Neutrophil (primary cell): Measurements from ENCODE around the gene LSP1.

Experiments used
- H3K27ac ChIP-seq: fragments of 200-600 bp; sonication (generic); 2 replicates; pipeline ENCODE4 v1.5.1; 2016; ENCODE audit warnings: mild to moderate bottlenecking, moderate library complexity
- H3K27me3 ChIP-seq: fragments of 200-600 bp; sonication (generic); 2 replicates; pipeline ENCODE4 v1.6.0; 2016; ENCODE audit warnings: mild to moderate bottlenecking
- H3K36me3 ChIP-seq: fragments of 200-600 bp; sonication (generic); 2 replicates; pipeline ENCODE4 v1.5.1; 2017
- H3K4me1 ChIP-seq, 2 experiments: fragments of 200-600 bp in 1 of 2; sonication (generic) in 1 of 2; 1 replicate in 1 of 2; 2 replicates in 1 of 2; pipeline versions ENCODE4 v1.5.1 to v1.6.1; 2013 to 2016; ENCODE audit warnings: low read depth in 1 of 2, low read length in 1 of 2, mild to moderate bottlenecking in 1 of 2, moderate library complexity in 1 of 2; ENCODE audit not compliant: control insufficient read depth in 1 of 2, insufficient read depth in 1 of 2
- H3K4me3 ChIP-seq, 2 experiments: fragments of 200-600 bp in 1 of 2; sonication (generic) in 1 of 2; 1 replicate in 1 of 2; 2 replicates in 1 of 2; pipeline ENCODE4 v1.5.1; 2013 to 2016; ENCODE audit warnings: low read depth in 1 of 2, low read length in 1 of 2, mild to moderate bottlenecking in 1 of 2, moderate library complexity in 1 of 2
- H3K9me3 ChIP-seq: fragments of 200-600 bp; sonication (generic); 2 replicates; pipeline ENCODE4 v1.5.1; 2016
- CTCF ChIP-seq: fragments of 200-600 bp; sonication (generic); IDR thresholded peaks from 2 replicates; pipeline ENCODE4 v1.5.1; 2016; ENCODE audit warnings: antibody characterized with exemption

The LSP1 gene

GRCh38 chr11:1892116-1892515 is 39.2 kb downstream of the LSP1 start:
- Histone ChIP-seq H3K4me3 (no peak overlapping the region), H3K4me1 (peaks cover 28 to 52% of the 10 kb centered on the region in 2 experiments), H3K27me3 (peaks cover 28% of the 10 kb centered on the region), H3K9me3 (no peaks in the 10 kb centered on the region), H3K27ac (peak overlapping the region; percentile 68), H3K36me3 (peaks cover 54% of the 10 kb centered on the region)
- no peak for TF ChIP-seq CTCF

GRCh38 chr11:1892558-1892957 is 39.7 kb downstream of the LSP1 start:
- TF ChIP-seq CTCF = no peak
- Histone ChIP-seq H3K9me3 (no peaks in the 10 kb centered on the region), H3K4me3 (no peak overlapping the region), H3K27ac (peak overlapping the region; percentile 68), H3K36me3 (peaks cover 49% of the 10 kb centered on the region), H3K27me3 (peaks cover 24% of the 10 kb centered on the region), H3K4me1 (peaks cover 30 to 52% of the 10 kb centered on the region in 2 experiments)

GRCh38 chr11:1893581-1894359 is 40.9 kb downstream of the LSP1 start:
- TF ChIP-seq CTCF = no peak
- Histone ChIP-seq H3K4me3 (no peak overlapping the region), H3K36me3 (peaks cover 37% of the 10 kb centered on the region), H3K4me1 (peaks cover 22 to 44% of the 10 kb centered on the region in 2 experiments), H3K27ac (no peak overlapping the region), H3K27me3 (peaks cover 12% of the 10 kb centered on the region), H3K9me3 (no peaks in the 10 kb centered on the region)

- peaks cover 27% of the 10 kb centered on the region for H3K36me3 ChIP-seq
- peaks cover 2% of the 10 kb centered on the region for H3K27me3 ChIP-seq
- no peak overlapping the region for H3K27ac ChIP-seq
- no peak overlapping the region for H3K4me3 ChIP-seq
- TF ChIP-seq CTCF = no peak
- H3K9me3 ChIP-seq = no peaks in the 10 kb centered on the region
- peaks cover 13 to 34% of the 10 kb centered on the region in 2 experiments for H3K4me1 ChIP-seq
Measured at GRCh38 chr11:1894759-1895158, 41.9 kb downstream of the LSP1 start.

GRCh38 chr11:1896468-1896867 is 43.6 kb downstream of the LSP1 start:
- Histone ChIP-seq H3K27ac (peak overlapping the region; percentile 58), H3K4me3 (no peak overlapping the region), H3K36me3 (peaks cover 10% of the 10 kb centered on the region), H3K27me3 (no peaks in the 10 kb centered on the region), H3K4me1 (peaks cover 13 to 17% of the 10 kb centered on the region in 2 experiments), H3K9me3 (no peaks in the 10 kb centered on the region)
- TF ChIP-seq CTCF = no peak
